Activated CD4-positive, CD25-positive, alpha-beta regulatory T cell treated with anti-CD3 and anti-CD28 coated beads, Interleukin-2, amount 50 U/mL, for 72 hours (primary cell): ENCODE results near the gene PTGR2.
A peak's percentile ranks its signal among the peaks of the same experiment; 100 is the strongest.
"Not testable (repeated sequence)": the region's sequence is repeated elsewhere in the genome, so short reads cannot be mapped to it uniquely, and the experiment has no call there.

ENCODE experiments used
- DNase-seq: peaks from one replicate; pipeline ENCODE4 v3.0.0; 2021

The PTGR2 gene

DNA sequence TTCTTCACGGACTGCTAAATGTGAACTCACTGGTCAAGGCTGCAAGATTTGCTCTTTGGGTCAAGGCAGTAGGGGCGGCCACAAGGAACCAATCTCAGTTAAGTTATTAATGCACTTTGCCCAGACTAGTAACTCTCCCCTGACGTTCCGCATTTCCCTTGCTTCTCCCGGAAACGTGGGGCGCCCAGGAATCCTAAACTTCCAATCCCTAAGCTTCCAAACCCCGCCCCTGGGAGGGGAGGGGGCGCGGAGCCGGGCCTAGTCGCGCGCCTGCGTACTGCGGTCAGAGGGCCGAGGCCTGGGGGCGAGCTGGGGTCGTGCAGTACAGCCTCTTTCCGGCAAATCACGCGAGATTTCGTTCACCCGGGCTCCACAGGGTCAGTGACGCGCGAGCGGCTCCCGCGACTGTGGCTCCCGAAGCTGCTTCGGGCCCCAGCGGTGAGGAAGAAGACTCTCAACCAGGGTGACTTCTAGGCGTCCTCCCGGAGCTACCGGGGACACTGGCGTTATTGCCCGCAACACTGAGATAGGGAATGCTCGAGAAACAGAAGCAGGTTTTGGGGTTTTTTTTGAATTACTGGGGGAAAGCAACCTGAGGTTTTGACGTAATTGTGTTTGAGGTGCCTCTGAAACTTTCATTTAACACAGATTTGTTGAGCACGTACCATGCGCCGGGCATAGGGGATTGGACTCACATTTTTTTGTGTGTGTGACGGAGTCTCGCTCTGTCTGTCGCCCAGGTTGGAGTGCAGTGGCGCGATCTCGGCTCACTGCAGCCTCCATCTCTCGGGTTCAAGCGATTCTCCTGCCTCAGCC, at the start of gene PTGR2:
TSS of gene PTGR2 (plus strand) at position 265 of the 816 bp plus-strand sequence. CDS start 7,032 bp downstream, outside the sequence.
- DNase-seq, result peak; percentile 85

DNA sequence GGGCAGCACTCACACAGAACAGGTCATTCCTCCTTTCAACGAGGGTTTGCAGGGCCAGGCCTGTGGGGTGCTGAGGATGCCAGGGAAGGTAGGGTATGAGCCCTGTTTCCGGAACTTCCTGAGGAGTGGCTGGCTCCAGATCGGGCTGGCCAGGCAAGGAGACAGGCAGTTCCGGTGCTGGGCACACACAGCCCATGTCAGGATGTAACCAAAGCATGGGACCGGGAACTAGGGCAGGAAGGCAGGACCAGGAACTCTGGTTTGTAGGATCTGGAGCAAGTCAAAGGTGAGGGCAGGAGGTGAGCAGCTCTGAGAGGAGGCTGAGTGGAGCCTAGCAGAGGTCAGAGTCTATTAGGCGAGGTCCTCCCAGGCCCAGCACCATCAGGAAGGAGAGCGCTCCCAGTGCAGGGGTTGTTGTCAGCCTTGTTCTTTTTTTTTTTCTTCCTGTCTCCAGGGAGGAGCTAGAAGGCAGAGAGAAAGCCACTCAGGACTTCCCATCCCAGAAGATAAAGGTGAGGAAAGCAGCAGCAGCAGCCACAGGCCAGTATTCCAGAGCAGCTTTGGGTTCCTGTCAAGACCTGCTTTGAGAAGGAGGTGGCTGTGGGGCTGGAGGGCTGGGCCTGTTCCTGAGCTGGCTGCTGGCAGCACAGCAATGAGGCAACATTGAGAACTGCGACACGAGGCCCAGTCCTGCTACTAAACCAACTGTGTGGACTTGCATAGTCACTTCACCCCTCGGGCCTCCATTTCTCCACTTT, 49.0 kb upstream of the PTGR2 start:
- DNase-seq, result no peak

DNA sequence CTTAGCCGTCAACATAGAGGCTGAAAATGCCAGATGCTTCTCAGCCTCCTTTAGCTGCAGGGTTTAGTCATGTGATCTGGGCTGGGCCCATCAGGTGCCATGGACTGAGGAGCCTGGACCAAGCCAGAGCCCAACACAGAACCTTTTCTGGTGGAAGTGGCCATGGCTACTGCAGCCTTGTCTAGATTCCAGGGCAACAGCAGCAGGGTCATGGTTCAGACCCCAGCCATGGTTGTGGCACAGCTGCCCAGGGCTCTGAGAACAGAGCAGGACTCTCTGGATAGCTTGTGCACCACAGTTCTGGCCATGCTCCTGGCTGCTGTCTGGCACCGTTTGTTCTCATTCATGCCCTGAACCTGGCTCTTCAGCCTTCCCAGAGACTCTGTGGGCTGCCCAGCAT, 47.0 kb upstream of the PTGR2 start:
- no peak for DNase-seq

DNA sequence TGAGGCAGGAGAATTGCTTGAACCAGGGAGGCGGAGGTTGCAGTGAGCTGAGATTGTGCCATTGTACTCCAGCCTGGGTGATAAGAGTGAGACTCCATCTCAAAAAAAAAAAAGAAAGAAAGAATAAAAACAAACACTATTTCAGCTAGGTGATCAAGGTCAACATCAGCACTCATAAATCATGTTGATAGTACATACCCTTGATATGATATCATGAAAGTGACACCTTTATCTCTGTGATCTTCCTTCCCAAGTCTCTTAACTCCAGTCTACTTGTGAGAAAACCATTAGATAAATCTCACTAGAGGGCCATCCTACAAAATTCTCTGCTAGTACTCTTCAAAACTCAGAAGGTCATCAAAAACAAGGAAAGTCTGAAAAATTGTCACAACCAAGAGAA, 44.2 kb upstream of the PTGR2 start:
- no peak for DNase-seq

DNA sequence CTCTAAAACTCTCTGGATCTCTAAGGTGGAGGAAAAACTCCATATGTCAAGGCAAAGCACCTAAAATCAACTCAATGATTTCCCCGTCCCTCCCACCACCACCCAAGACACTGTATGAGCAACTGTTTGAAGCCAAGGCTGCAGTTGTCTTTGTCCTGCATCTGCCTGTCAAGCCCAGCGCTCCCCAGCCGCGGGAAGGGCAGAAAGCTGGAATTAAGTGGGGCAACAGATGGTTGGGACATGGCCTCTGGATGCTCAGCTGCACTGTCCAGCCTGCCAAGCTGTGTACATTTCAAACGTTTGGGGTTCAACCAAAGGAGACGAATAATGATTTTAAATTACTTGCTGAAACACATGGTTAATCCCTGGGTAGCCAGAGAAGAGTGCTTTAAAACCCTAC, 42.2 kb upstream of the PTGR2 start:
- no peak for DNase-seq

GRCh38 chr14:73810478-73811163, 41.0 kb upstream of the PTGR2 start:
- DNase-seq, result no peak

DNA sequence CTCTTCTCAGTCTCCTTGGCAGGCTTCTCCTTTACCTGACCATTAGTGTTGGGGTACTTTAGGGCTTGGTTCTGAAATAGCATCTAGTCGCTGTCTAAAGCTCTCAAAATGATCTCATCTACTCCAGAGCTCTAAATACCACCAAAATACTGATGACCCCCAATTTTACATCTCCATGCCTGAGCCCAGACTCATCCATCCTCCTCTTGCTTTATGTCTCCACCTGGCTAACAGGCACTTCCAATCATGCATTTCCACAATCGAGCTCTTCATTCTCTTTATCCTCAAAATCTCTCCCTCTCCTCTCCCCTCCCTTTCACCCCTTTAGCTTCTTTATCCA, 40.5 kb upstream of the PTGR2 start:
- no peak for DNase-seq

DNA sequence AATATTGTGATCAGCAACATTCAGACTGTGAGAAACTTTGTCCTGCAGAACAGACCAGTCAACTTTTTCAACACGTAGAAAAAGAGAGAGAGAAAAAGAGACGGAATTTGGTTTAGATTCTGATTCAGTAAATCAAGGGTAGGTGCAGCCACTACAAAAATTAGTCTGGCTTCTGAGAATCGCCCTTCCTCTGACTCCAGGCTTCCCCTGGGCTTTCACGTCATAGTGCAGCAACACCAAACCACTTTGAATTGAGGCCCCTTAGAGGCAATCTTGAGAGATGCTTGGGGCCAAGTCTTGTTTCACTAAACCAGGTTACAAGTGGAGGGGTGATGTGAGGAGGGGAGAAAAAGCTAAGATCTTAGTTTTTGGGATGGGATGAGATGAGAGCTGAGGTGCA, 37.5 kb upstream of the PTGR2 start:
- DNase-seq, result no peak

DNA sequence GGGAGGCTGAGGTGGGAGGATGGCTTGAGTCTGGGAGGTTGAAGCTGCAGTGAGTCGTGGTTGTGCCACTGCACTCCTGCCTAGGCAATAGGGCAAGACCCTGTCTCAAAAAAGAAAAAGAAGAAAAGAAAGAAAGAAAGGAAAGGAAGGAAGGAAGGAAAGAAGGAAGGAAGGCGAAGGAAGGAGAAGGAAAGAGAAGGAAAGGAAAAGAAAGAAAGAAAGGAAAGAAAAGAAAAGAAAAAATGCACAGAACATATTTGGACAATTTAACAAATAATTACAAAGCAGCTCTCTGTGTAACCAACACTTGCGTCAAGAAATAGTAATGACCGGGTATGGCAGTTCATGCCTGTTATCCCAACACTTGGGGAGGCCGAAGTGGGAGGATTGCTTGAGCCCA, 35.8 kb upstream of the PTGR2 start:
- no peak for DNase-seq

DNA sequence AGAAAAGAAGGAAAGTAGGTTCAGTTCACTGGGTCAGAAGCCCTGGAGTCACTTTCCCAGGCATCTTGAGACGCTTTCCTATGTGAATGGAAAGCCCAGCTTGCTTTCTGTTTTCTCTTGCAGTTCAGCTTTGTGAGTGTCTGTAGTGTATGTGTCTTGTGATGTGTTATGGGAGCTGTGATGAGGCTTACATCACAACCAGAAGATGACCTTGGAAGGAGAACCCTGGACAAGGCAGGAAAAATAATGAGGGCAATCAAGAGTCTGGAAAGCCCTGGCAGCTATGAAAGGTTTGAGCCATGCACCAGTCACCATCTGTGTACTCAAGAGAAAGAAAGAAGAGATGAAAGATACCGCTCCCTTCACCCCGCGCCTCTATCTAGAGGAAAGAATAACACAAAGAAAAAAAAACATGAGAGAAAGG, 35.2 kb upstream of the PTGR2 start:
- no peak for DNase-seq

GRCh38 chr14:73817020-73817655, 34.5 kb upstream of the PTGR2 start:
- no peak for DNase-seq

DNA sequence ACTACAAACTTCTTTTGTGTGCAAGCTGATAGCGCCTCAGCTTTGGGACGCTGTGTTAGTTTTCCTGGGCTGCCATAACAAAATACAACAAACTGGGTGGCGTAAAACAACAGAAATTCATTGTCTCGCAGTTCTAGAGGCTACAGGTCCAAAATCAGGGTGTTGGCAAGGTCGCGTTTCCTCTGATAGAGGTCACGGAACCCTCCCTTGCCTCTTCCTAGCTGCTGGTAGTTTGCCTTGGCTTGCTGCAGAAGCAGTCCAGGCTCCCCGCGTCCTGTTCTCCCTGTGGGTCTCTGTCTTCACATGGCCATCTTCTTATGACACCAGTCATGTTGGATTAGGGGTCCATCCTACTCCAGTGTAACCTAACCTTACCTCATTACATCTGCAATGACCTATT, 32.8 kb upstream of the PTGR2 start:
- DNase-seq, result no peak

- no peak for DNase-seq
Measured at GRCh38 chr14:73820631-73821030, 31.0 kb upstream of the PTGR2 start.

DNA sequence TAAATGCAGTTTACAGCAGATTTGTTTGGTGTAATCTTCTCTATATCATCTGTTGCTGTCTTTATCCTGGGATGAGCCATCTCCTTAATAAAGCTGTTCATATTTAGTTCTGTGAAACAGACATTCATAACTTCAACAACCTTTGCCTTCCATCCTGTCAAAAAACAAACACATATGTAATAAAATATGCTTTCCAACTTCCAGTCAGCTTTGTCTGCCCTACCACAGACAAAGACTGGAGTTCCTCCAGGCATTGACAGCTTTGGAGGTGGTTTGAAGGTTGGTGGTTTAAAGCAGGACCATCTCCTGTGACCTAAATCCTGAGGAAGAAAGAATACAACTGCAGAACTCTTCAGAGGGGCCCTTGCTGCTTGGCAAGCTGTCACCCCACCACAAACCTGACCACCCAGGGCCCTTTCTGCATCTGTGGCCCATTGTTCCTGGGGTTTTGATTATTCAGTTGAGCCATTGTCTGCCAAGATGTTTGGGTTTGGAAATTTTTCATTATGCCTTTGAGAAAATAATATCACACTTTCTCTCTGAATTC, 28.2 kb upstream of the PTGR2 start:
- DNase-seq, result no peak

- no peak for DNase-seq
Measured at GRCh38 chr14:73824127-73824526, 27.5 kb upstream of the PTGR2 start.

DNA sequence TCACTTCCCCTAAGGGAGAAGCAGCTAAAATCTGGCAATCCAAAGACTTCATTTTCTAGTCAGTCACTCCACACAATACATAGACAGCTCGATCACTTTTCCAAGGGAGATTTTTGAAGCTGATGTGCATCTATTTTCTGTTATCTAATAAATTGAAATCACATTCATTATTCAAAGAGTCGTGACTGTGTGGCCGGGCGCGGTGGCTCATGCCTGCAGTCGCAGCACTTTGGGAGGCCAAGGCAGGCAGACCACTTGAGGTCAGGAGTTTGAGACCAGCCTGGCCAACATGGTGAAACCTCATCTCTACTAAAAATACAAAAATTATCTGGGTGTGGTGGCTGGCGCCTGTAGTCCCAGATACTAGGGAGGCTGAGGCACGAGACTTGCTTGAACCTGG, 27.1 kb upstream of the PTGR2 start:
- DNase-seq, result no peak

- DNase-seq, result peak; percentile 72
Measured at GRCh38 chr14:73825551-73826188, 26.0 kb upstream of the PTGR2 start.

- DNase-seq, result not testable (repeated sequence)
Measured at GRCh38 chr14:73827190-73827589, 24.4 kb upstream of the PTGR2 start.

DNA sequence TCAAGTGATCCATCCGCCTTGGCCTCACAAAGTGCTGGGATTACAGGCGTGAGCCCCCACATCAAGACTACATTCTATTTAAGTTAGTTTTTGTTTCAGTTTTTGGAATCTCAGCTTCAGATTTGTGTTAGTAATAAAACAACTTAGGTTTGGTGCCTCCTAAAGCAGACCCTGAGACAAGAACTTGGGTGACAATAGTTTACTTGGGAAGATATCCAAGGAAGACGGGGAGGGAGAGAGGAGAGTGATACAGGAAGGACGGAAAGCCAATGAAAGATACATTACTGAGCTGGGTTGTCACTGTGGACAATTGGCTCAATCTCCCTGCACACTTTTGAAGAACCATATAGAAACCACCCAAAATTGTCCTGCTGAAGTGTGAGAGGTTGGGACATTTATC, 22.6 kb upstream of the PTGR2 start:
- DNase-seq, result no peak

DNA sequence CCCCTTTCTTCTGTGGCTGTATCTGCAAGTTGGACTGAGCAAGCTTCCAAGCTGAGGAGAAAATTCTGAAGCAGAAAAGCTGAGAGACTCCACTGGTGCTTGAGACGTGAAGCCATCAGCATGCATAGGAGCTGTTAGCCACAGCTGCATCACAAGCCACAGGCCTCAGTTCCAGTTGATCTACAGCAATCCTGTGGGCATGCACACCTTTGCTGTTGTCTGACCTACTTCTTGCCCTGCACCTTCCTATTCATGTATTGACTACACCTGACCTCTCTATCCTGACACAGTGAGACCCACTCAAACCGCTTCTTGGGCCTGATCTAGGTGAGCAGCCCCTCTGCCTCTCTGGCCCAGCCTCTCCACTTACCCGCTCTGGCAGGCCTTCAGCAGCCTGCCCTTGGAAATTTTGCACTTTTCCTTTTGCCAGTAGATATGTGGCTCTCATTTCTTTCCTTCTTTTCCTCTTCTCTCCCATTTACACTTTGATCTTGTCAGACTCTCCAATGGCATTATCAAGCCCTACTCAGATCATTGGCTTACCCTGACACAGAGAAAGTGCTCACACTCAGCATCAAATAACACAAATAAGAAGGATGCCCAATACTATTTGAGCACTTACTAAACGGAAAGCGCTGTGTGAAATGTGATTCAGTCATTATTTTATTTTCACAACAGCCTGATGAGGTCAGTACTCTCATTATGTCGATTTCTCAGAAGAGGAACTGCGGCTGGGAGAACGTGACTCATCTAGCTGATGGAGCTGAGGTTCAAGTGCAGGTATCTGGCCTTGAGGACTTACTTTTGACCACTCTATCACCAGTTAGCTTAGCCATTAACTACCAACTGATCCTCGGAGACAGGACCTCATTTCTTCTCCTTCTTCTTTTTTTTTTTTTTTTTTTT, 21.9 kb upstream of the PTGR2 start:
- no peak for DNase-seq

GRCh38 chr14:73833034-73833433, 18.6 kb upstream of the PTGR2 start:
- DNase-seq, result no peak
